ENCODE data around the gene HACD2.

The HACD2 gene

GRCh38 chr3:123444023-123444422, 140.8 kb downstream of the HACD2 start:
- no peak for DNase-seq

GRCh38 chr3:123442908-123443307, 141.9 kb downstream of the HACD2 start:
- no peak for DNase-seq

DNA sequence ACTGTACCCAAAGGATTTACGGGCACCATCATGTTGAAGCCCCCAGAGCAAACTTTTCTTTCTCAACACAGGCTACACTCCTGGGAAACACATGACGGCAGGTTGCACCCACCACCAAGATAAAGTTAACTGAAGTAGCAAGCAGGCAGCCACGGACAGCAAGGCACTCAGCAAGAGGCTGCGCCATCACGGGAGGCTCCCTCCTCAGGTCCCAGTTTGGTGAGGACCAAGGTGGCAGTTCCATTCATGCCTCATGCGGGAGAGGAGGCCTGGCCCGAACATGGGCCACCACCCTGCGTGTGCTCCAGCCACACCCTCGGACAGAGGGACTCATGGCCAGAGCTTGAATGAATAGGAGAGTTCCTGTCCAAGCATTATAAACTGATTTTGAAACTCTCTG, 142.7 kb downstream of the HACD2 start:
- DNase-seq: no peak

All from activated CD8-positive, alpha-beta memory T cell treated with anti-CD3 and anti-CD28 coated beads, Interleukin-2, amount 50 U/mL, for 48 hours (primary cell).